Astrocyte (in vitro differentiated cells and primary cell): ENCODE data around the gene SCAF8.

Experiments
- EZH2 ChIP-seq: IDR thresholded peaks from 2 replicates; pipeline ENCODE4 v1.6.1; 2012; ENCODE audit warnings: mild to moderate bottlenecking, low read length, inconsistent platforms; ENCODE audit not compliant: insufficient read depth
- TF ChIP-seq, protein P1 (sequence below): IDR thresholded peaks from 2 replicates; pipeline ENCODE4 v1.5.1; 2011; ENCODE audit warnings: low read depth, mild to moderate bottlenecking, inconsistent platforms, low read length, moderate library complexity; ENCODE audit not compliant: insufficient read depth

DNA sequence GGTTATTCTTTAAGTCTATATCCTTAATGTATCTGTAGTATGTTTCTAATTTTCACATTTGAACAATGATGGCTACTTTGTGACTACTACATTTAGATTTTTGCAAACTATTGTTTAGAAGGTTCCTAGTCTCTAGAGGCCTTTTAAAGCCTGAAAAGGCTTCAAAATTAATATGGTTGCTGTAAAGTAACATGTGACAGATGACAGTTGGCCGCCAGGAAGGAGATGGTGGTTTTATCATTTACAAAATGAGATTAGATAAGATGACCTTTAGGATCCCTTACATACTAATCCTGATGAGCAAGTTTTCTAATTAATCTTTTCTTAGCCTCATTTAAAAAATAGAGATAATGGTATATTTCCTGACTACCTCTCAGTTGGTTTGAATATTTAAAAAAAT, 18.8 kb downstream of the SCAF8 start:
- TF ChIP-seq, protein P1, sequence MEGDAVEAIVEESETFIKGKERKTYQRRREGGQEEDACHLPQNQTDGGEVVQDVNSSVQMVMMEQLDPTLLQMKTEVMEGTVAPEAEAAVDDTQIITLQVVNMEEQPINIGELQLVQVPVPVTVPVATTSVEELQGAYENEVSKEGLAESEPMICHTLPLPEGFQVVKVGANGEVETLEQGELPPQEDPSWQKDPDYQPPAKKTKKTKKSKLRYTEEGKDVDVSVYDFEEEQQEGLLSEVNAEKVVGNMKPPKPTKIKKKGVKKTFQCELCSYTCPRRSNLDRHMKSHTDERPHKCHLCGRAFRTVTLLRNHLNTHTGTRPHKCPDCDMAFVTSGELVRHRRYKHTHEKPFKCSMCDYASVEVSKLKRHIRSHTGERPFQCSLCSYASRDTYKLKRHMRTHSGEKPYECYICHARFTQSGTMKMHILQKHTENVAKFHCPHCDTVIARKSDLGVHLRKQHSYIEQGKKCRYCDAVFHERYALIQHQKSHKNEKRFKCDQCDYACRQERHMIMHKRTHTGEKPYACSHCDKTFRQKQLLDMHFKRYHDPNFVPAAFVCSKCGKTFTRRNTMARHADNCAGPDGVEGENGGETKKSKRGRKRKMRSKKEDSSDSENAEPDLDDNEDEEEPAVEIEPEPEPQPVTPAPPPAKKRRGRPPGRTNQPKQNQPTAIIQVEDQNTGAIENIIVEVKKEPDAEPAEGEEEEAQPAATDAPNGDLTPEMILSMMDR: no peak
- no peak for TF ChIP-seq EZH2
